NT2/D1 (cell line): ENCODE data around the gene GGCT.

Experiments
- DNase-seq: peaks from one replicate; pipeline ENCODE4 v3.0.0-alpha.2; 2011; ENCODE audit warnings: low read depth, low spot score
- H3K27me3 ChIP-seq: 2 replicates; pipeline ENCODE4 v1.6.0; 2011; ENCODE audit warnings: mild to moderate bottlenecking; ENCODE audit not compliant: insufficient read length, insufficient read depth
- H3K36me3 ChIP-seq: 2 replicates; pipeline ENCODE4 v1.6.1; 2011; ENCODE audit warnings: mild to moderate bottlenecking, low read length, mixed read lengths; ENCODE audit not compliant: insufficient read depth, insufficient read length
- H3K4me1 ChIP-seq: 2 replicates; pipeline ENCODE4 v1.5.1; 2011; ENCODE audit not compliant: insufficient read depth, insufficient read length
- H3K4me3 ChIP-seq: 2 replicates; pipeline ENCODE4 v1.5.1; 2011; ENCODE audit warnings: low read depth; ENCODE audit not compliant: insufficient read length
- H3K9ac ChIP-seq: 2 replicates; pipeline ENCODE4 v1.6.0; 2011; ENCODE audit warnings: low read depth; ENCODE audit not compliant: insufficient read length
- H3K9me3 ChIP-seq: 2 replicates; pipeline ENCODE4 v1.5.1; 2011; ENCODE audit warnings: mild to moderate bottlenecking, low read length; ENCODE audit not compliant: insufficient read depth
- SUZ12 ChIP-seq: IDR thresholded peaks from 2 replicates; pipeline ENCODE4 v1.6.1; 2011; ENCODE audit not compliant: insufficient read length, insufficient read depth; ENCODE audit errors: extremely low read depth
- YY1 ChIP-seq: IDR thresholded peaks from 2 replicates; pipeline ENCODE4 v1.6.1; 2011; ENCODE audit not compliant: insufficient read length, insufficient read depth
- ZNF274 ChIP-seq: IDR thresholded peaks from 2 replicates; pipeline ENCODE4 v1.6.1; 2011; ENCODE audit warnings: mild to moderate bottlenecking, low read depth, low read length

The GGCT gene

GRCh38 chr7:30470163-30470770 is 34.4 kb downstream of the GGCT start:
- Histone ChIP-seq H3K36me3 (peaks cover 28% of the 10 kb centered on the region), H3K4me1 (peaks cover 9% of the 10 kb centered on the region), H3K9ac (no peak overlapping the region), H3K27me3 (no peaks in the 10 kb centered on the region), H3K4me3 (no peak overlapping the region), H3K9me3 (no peaks in the 10 kb centered on the region)
- DNase-seq: no peak
- no peak for TF ChIP-seq SUZ12
- no peak for TF ChIP-seq ZNF274
- no peak for TF ChIP-seq YY1

DNA sequence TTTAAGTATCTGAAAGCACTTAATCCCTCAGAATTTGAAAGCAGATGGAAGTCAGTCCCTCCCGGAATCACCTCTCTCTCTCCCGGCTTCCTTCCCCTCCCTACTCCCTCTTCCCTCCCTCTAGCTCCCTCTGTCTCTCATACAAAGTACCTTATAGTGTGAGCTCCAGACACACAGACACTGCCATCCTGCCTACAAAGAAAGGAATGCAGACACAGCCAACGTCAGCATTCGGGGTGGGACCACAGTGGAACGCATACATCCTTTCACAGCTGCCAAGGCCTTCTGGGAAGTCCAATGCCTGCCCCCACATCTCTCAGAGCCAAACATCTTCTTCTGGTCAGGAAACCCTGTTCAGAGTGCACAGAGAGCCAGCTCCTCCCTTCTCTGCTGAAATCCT is 35.3 kb downstream of the GGCT start:
- Histone ChIP-seq H3K36me3 (peaks cover 24% of the 10 kb centered on the region), H3K4me1 (peaks cover 9% of the 10 kb centered on the region), H3K9me3 (no peaks in the 10 kb centered on the region), H3K9ac (no peak overlapping the region), H3K4me3 (no peak overlapping the region), H3K27me3 (no peaks in the 10 kb centered on the region)
- no peak for TF ChIP-seq SUZ12
- TF ChIP-seq ZNF274: no peak
- no peak for TF ChIP-seq YY1
- DNase-seq: peak; percentile 95

DNA sequence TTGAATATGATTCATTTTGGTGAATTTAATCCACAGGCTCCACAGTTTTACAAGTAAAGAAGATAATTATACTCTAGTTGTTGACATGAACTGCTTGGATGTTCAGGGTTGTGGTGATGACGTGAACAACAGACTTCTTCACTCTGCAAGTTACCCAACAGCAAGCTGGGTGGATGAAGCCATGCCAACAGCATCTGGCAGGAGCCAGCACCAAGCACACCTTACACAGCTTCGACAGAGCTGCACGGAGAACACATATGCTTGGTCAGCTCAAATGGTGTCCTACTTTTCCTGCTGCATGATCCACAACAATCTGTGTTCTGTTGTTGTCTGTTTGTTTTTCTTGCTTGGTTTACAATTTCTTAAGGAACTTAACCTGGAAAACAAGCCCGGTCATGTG is 35.8 kb downstream of the GGCT start:
- no peaks in the 10 kb centered on the region for H3K27me3 ChIP-seq
- H3K9ac ChIP-seq: no peak overlapping the region
- TF ChIP-seq ZNF274 (no peak), SUZ12 (no peak), YY1 (no peak)
- H3K4me3 ChIP-seq: no peak overlapping the region
- H3K4me1 ChIP-seq: peaks cover 9% of the 10 kb centered on the region
- H3K36me3 ChIP-seq: peaks cover 22% of the 10 kb centered on the region
- no peak for DNase-seq
- no peaks in the 10 kb centered on the region for H3K9me3 ChIP-seq

- TF ChIP-seq YY1 (no peak), ZNF274 (no peak), SUZ12 (no peak)
- H3K36me3 ChIP-seq: peaks cover 30% of the 10 kb centered on the region
- DNase-seq: no peak
- H3K4me1 ChIP-seq: peaks cover 9% of the 10 kb centered on the region
- H3K27me3 ChIP-seq: no peaks in the 10 kb centered on the region
- no peak overlapping the region for H3K9ac ChIP-seq
- H3K4me3 ChIP-seq: no peak overlapping the region
- H3K9me3 ChIP-seq: no peaks in the 10 kb centered on the region
These were observed 36.6 kb downstream of the GGCT start for GRCh38 chr7:30468041-30468440.

DNA sequence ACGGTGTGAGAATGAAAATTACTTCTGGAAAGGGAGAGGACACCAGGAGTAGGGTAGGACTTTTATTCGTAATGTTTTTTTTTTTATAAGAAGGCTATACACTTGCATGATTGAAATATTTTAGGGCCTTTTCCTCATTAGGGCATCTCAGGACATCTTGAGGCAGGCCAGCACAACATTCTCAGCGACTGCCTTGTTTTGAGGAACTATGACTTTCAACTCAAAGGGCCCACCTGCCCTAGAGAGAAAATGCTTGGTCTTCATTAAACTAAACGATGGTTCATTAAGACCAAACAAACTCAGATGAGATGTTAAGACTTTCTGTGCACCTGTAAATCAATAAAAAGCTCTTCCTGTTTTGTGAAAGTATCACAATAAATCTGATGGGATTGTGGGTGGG is 37.4 kb downstream of the GGCT start:
- H3K4me1 ChIP-seq: peaks cover 9% of the 10 kb centered on the region
- no peak overlapping the region for H3K4me3 ChIP-seq
- no peaks in the 10 kb centered on the region for H3K9me3 ChIP-seq
- H3K27me3 ChIP-seq: no peaks in the 10 kb centered on the region
- H3K36me3 ChIP-seq: peaks cover 31% of the 10 kb centered on the region
- DNase-seq: no peak
- H3K9ac ChIP-seq: no peak overlapping the region
- no peak for TF ChIP-seq ZNF274
- no peak for TF ChIP-seq YY1

GRCh38 chr7:30466266-30466665 is 38.4 kb downstream of the GGCT start:
- no peak for TF ChIP-seq YY1
- TF ChIP-seq ZNF274: no peak
- no peak for TF ChIP-seq SUZ12
- Histone ChIP-seq H3K4me1 (peaks cover 9% of the 10 kb centered on the region), H3K27me3 (no peaks in the 10 kb centered on the region), H3K9ac (no peak overlapping the region), H3K9me3 (no peaks in the 10 kb centered on the region), H3K4me3 (no peak overlapping the region), H3K36me3 (peaks cover 36% of the 10 kb centered on the region)
- DNase-seq: no peak

- Histone ChIP-seq H3K36me3 (peaks cover 34% of the 10 kb centered on the region), H3K9ac (no peak overlapping the region), H3K27me3 (no peaks in the 10 kb centered on the region), H3K4me1 (peaks cover 9% of the 10 kb centered on the region), H3K4me3 (no peak overlapping the region), H3K9me3 (no peaks in the 10 kb centered on the region)
- TF ChIP-seq SUZ12 (no peak), YY1 (no peak), ZNF274 (no peak)
- no peak for DNase-seq
These were observed 38.8 kb downstream of the GGCT start for GRCh38 chr7:30465811-30466180.
